HG03060 (cell line): ENCODE measurements around the gene TEX35.

Experiments
- ATAC-seq: cut with Tn5 transposase; IDR thresholded peaks from one replicate; pipeline ENCODE4 v1.9.1; 2021; ENCODE audit warnings: low read depth, moderate number of reproducible peaks; ENCODE audit not compliant: unreplicated experiment

TEX35 gene

GRCh38 chr1:178571807-178572206, 58.9 kb downstream of the TEX35 start:
- ATAC-seq: no peak
